IPS-18c (cell line): ENCODE results near the gene ERVMER34-1.
A peak's percentile ranks its signal among the peaks of the same experiment; 100 is the strongest.

Source experiments
- H3K4me3 ChIP-seq: 2 replicates; pipeline ENCODE4 v1.7.0; 2013; ENCODE audit warnings: low read depth, mild to moderate bottlenecking, low read length, moderate library complexity; ENCODE audit not compliant: insufficient read depth
- H3K9me3 ChIP-seq: one replicate; pipeline ENCODE4 v1.6.1; 2013; ENCODE audit warnings: mild to moderate bottlenecking, low read length, moderate library complexity; ENCODE audit not compliant: control insufficient read depth, insufficient read depth

ERVMER34-1 gene

DNA sequence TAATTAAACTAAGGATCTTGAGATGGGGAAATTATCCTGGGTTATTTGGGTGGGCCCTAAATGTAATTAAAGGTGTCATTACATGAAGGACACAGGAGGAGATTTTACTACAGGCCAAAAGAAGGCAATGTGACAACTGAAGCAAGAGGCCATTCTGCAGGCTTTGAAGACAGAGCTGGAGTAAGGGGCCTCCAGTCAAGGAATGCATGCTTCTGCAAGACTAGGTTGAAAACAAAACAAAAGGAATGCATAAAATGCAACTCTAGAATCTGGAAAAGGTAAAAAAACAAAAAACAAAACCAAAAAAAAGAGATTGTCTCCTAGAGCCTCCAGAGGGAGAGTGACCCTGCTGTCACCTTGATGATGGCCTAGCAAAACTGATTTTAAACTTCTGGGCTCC lies 21.6 kb downstream of the ERVMER34-1 start:
- no peak overlapping the region for H3K4me3 ChIP-seq
- H3K9me3 ChIP-seq: no peaks in the 10 kb centered on the region

DNA sequence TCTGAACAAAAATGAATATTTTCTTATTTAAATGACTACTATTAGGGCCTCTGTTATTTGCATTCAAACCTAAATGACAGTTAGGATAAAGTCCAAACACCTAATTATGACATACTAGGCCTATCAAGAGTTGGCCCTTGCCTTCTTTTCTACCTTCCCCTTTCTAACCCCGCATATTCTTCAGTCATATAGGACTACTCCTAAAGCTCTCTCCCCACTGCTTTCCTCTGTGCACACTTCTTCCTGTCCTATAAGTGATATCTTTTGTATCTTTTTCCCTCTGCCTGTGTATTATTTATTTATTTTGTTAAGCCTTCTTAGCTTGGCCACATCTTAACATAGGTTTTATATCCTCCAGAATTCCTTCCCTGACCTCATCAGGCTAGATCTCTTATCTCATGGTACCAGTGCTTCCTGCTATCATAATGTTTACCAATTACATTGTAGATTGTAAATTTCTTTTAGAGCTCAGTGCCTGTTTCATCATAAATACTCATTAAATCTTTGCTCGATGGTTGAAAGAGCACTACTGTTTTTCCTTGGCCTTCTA lies 22.5 kb downstream of the ERVMER34-1 start:
- Histone ChIP-seq H3K4me3 (no peak overlapping the region), H3K9me3 (no peaks in the 10 kb centered on the region)

DNA sequence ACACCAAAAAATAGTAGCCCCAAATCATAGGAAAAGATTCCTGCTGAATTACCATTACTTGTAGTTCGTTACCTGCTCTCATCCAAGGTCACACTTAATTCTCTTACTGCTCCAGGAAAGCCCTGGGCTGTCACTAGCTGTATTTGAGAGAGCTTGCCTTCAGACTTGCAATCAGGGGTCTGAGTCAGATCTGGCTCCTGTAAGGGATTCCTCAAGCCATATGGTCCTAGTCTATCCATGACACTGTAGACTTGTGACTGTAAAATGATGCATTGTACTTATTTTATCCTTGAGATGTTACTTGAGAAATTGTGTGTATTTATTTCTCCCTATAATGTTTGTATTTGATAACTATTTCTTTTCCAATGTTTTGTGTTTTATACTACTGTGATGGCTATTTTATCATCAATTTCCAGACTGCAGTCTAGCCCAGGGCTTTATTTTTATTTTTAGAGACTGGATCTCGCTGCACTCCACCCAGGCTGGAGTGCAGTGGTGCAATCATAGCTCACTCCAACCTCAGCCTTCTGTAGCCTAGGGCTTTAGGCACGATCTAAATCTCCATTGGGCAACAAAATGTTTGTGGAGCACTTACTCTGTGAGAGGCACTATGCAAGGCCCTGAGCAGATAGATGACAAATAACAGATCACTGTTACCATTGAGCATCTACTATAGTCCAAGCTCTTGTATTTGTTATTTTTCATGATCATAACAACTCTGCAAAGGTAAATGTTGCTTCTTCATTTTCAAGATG lies 24.2 kb downstream of the ERVMER34-1 start:
- H3K4me3 ChIP-seq: no peak overlapping the region
- no peaks in the 10 kb centered on the region for H3K9me3 ChIP-seq

DNA sequence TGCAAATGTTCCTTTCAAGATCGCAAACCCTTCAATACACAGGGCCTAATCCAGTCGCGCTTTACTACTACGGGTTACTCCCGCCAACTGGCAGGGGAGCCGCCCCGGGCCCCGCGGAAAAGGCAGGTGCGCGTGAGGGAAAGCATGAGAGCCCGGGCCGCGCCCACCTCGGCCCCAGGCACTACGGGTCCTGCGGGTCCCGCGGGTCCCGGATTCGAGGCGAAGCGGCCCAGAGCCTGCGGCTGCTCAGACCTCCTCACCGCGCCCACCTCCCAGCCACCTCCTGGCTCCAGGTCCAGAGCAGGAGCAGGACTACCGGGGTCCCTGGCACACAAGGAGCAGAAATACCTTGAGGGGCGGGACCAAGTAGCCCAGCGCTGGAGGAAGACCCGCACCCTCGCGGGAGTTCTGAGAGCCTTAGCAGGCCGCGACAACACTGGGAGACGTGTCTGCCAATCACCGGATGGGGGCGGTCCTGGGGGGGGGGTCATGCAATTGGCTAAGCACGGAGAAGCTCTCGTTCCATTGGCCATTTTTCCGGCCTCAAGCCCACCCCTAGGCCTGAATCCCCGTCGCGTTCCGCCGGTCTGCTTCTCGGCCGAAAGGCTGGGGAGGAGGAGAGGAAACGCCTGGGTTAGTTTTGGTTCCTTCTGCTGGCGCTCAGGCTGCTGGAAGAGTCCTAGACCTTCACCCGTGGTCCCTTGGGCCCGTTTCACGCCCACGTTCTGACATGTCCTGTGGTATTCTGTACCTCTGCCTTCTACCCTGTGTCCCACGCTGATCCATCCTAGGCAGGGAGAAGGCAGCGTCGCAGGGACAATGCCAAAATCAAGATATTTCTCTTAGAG lies 29.0 kb downstream of the ERVMER34-1 start:
- peak overlapping the region; percentile 67 for H3K4me3 ChIP-seq

DNA sequence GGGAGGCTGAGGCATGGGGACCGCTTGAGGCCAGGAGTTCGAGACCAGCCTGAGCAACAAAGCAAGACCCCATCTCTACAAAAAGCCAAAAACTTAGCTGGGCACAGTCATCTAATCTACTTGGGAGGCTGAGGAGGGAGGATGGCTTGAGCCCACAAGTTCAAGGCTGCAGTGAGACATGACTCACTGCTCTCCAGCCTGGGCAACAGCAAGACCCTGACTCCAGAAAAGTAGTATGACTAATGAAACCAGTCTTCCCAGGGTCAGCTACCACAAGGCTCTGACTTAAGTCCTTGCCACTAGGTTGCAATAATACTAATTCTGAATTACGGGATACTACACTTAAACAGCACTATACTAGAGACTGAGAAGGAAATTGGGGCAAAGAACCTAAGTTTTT lies 33.1 kb downstream of the ERVMER34-1 start:
- peaks cover 3% of the 10 kb centered on the region for H3K9me3 ChIP-seq
- H3K4me3 ChIP-seq: no peak overlapping the region

More for the DNA sequence above, 29.0 kb downstream of the ERVMER34-1 start:
- H3K9me3 ChIP-seq: peaks cover 3% of the 10 kb centered on the region

DNA sequence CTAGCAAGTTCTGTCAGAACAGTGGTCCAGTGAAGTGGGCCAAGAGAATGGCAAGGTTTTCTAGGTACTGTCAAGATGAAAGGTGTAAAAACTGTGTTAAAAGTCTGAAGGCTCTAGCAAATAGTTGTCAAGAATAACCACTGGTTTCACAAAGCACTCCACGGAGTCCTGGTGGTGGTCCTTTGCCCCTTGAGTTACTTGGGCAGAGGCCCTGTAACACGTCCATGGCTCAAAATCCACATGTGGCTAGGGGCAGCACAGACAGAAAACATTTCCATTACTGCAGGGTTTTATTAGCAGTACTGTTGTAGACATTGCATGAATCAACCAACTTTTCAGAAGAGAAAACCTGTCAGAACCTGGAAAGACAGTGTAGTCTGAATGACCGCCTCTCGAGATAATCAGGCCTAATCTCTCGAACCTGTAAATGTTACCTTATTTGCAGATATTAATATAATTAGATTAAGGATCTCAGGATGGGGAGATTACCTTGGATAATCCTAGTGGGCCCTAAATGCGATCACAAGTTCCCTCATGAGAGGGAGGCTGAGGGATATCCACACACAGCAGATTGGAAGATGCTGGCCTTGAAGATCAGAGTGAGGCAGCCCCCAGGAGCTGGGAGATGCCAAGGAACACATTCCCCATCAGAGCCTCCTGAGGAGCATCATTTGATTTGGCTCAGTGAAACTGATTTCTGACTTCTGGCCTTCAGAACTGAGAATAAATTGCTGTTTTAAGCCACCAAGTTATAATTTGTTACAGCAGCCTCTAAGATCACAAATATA lies 34.7 kb downstream of the ERVMER34-1 start:
- no peak overlapping the region for H3K4me3 ChIP-seq
- H3K9me3 ChIP-seq: peaks cover 3% of the 10 kb centered on the region

DNA sequence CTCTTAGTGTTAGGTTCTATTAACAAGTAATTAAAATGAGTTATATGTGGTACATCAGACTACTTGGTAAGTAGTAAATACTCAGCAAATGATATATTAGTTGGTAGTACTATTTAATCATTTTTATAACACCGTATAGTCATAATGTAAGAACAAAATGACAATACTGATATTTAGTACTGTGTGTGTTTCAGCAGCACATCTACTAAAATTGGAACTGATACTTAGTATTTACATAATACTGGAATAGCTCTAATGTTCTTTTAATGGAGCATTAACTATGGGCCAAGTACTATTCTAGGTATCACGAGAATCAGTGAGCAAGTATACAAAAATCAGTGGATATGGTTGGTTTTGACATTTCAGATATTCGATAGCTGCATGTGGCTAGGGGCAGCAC lies 35.3 kb downstream of the ERVMER34-1 start:
- Histone ChIP-seq H3K9me3 (peaks cover 3% of the 10 kb centered on the region), H3K4me3 (no peak overlapping the region)

DNA sequence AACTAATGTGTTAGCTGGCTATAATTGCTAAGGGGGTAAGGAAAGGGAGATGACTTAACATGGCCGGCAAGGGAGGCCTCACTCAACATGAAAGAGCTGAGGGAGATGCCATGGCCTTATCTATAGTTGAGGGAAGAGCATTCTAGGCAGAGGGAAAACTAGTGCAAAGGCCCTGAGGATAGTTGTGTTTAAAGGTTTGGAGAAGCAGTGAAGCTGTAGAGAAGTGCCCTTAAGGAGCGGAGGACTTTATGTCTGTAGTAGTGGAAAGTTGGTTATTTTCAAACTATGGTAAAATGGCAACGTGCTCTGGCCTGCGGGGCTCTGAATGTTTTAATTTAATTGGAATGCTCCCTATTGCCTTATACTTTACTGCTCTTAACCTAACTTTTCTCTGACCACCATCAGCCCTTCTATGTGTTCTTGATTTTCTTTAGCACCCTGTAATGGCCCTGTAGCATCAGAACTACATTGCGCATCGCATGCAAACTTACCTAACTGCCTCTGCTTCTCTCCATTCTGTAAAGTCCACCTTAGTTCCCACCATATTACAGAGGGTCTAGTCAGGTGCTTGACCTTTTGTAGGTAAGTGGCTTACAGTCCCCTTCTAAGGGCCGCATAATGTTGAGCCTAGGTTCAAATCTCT lies 35.8 kb downstream of the ERVMER34-1 start:
- no peak overlapping the region; the same call in 1 of the 2 replicates for H3K4me3 ChIP-seq
- peaks cover 3% of the 10 kb centered on the region for H3K9me3 ChIP-seq

DNA sequence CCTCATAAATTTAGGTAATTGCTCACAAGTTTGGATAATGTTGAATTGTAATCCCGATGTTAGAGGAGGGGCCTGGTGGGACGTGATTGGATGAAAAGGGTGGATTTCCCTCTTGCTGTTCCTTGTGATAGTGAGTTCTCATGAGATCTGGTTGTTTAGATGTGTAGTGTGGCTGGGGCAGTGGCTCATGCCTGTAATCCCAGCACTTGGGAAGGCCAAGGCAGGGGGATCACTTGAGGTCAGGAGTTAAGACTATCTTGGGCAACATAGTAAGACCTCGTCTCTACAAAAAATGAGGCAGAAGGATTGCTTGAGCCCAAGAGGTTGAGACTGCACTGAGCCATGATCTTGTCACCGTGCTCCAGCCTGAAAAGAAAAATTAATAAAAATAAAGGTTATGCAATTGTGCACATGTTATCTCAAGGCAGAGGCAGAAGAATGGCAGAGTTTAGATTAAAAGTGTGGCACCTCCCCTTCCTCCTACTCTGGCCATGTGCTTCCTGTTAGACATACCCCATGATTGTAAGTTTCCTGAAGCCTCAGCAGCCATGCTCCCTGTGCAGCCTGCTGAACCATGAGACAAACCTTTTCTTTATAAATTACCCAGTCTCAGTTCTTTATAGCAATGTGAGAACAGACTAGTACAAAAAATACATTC lies 36.5 kb downstream of the ERVMER34-1 start:
- H3K4me3 ChIP-seq: no peak overlapping the region; the same call in 1 of the 2 replicates
- H3K9me3 ChIP-seq: peaks cover 3% of the 10 kb centered on the region

DNA sequence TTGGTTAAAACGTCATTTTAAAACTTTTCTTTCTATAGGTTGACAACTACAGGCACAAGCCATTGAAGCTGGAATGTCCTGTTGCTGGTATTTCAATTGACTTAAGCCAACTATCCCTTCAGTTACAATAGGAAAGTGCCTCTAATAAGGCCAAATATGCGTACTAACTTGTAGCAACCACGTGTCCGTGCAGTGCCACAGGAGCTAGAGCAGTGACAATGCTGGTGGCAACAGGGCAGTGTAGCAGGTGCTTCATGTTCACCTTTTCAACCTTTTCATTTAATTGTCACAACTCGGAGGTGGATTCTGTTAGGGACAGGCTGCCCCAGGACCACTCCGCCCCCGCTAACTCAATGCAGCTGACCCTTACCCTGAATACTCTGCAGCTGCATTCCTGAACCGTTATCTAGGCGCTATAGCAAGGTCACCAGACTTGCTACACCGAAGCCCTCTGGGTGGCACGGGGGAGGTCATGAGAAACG lies 37.7 kb downstream of the ERVMER34-1 start:
- Histone ChIP-seq H3K9me3 (peaks cover 3% of the 10 kb centered on the region), H3K4me3 (peak overlapping the region; percentile 92)

DNA sequence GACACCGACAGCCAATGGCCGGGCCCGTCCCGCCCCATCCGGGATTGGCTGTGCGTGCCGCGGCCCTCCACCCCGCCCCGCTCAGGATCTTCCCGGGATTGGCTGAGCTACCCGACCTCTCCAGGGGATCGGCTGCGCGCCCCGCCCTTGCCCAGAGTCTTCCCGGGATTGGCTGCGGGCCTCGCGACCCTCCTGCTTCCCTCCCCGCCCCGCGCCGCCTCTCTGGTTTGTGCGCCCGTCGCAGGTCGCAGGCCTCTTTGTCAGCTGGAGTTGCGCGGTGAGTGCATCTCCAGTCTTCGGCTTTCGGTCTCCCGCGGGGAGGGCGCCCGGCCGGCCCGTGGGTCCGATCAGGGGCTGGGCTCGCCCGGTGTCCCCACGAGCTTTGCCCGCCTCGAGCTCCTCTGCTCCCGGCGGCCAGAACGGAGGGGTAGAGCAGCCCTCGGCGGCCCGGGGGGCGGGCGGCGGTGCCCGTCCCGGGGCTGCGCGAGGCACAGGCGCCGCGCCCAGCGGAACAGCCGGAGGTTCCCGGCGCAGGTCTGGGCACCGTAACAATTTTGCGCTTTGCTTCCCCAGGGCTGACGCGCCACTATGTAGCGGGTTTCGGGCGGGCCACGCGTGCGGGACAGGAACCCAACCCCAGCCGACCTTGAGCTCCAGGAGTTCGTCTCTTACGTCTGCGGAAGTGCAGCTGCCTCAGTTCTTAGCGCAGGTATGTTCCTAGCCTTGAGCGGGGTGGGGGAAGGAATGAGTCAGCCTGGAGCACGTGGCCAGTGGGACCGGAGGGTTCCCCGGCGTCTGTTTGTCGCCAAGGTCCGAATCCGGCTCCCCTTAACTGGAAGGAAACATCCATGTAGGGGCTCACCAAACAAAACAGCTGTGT lies 38.7 kb downstream of the ERVMER34-1 start:
- peak overlapping the region; percentile 92 for H3K4me3 ChIP-seq
- no peaks in the 10 kb centered on the region for H3K9me3 ChIP-seq

DNA sequence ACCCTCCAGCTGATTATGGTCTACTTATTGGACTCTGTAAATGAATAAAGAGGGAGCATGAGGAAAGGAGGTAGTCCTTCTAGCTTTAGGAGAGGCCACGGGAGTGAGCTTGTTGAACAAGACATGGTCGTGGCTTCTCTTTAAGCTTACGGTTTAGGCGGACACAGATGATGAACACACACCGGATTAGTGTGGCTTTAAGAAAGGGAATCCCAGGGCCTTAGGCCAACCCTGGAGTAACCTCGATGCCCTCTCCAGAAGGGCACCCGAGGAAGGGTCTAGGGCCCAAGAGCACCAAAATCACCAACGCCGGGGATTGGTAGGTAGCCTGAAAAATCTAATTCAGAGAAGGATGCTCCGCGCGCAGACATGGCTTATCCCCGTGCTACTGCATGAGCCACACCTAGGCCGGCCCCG lies 39.4 kb downstream of the ERVMER34-1 start:
- H3K9me3 ChIP-seq: no peaks in the 10 kb centered on the region
- peak overlapping the region; percentile 64 for H3K4me3 ChIP-seq

DNA sequence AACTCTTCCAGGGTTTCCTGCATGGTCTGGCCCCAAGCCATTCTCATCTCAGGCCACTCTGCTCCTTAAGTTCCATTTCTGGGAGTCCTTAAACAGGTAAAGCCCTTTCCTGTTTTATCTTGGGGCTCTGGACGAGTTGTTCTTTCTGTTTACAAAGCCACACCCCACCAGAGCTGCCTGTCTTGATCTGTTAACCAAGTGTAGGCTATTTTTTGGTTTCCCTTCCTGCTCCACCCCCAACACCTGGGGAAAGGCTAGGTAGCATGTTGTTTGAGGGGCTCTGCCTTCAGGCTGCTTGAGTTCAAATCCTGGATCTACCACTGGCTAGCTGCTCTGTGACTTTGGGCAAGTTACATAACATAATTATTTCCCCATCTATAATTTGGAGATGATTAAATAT lies 40.0 kb downstream of the ERVMER34-1 start:
- Histone ChIP-seq H3K9me3 (no peaks in the 10 kb centered on the region), H3K4me3 (no peak overlapping the region)

DNA sequence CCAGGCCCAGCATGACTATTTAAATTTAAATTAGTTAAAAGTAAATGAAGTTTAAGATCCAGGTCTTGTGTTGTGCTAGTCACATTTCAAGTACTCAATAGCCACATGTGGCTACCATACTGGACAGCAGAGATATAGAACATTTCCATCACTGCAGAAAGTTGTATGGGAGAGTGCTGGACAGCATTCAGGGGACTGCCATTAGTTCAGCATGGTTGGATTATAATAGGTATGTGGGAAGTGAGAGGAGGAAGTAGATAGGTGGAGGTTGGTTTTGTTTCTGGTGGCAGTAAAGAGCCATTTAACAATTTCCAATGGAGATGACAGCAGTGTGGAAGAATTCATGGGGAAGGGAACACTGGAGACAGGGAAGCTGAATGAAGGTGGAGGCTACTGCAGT lies 42.1 kb downstream of the ERVMER34-1 start:
- H3K9me3 ChIP-seq: no peaks in the 10 kb centered on the region
- no peak overlapping the region for H3K4me3 ChIP-seq

DNA sequence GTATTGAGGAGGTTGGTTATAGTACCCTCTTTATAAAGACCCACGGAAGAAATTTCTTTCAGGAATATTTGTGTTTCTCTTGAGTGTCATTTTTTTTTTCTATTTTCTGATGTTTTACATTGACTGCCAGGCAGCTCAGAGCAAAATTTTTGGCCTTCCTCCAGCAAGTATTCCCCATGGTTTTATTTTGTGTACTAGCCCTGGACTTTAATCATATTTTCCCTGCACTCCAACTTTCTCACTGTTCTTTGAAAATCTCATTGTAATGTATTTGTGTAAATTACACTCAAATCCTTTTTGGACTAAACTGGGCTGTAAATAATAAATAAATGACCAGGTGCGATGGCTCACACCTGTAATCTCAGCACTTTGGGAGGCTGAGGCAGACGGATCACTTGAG lies 46.6 kb downstream of the ERVMER34-1 start:
- no peaks in the 10 kb centered on the region for H3K9me3 ChIP-seq
- no peak overlapping the region for H3K4me3 ChIP-seq
